GM12801 (cell line): ENCODE results near the gene ZBTB37.

Source experiments
- CTCF ChIP-seq: IDR thresholded peaks from one replicate; pipeline ENCODE4 v1.5.1; 2011; ENCODE audit warnings: control low read depth; ENCODE audit not compliant: insufficient read length; ENCODE audit errors: extremely low read depth

Gene ZBTB37

GRCh38 chr1:173868266-173869020 lies at the start of gene ZBTB37:
Gene ZBTB37 (plus strand): TSS chr1:173868380. CDS start chr1:173870226, 1,846 bp downstream.
- no peak for TF ChIP-seq CTCF

DNA sequence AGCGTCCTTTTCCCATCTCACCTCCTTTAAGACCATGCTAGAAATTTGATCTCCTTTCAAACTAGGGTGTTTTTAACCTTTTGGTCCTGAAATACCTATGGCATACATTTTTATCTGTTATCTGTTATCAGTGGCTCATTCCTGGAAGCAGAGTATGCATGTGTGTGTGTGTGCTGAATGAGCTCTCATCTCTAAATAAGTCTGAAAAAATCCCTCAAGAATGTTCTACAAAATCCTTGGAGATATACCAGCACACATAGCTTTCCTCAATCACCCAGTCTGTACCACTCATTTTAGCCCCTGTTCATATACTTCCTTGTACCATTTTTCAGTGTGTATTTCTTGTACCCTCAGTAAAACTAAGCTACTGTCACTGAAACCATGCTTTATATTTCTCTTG lies 49.7 kb upstream of the ZBTB37 start:
- TF ChIP-seq CTCF, result no peak

GRCh38 chr1:173821680-173822079 lies 46.5 kb upstream of the ZBTB37 start:
- no peak for TF ChIP-seq CTCF

GRCh38 chr1:173823781-173824314 lies 44.3 kb upstream of the ZBTB37 start:
- no peak for TF ChIP-seq CTCF

DNA sequence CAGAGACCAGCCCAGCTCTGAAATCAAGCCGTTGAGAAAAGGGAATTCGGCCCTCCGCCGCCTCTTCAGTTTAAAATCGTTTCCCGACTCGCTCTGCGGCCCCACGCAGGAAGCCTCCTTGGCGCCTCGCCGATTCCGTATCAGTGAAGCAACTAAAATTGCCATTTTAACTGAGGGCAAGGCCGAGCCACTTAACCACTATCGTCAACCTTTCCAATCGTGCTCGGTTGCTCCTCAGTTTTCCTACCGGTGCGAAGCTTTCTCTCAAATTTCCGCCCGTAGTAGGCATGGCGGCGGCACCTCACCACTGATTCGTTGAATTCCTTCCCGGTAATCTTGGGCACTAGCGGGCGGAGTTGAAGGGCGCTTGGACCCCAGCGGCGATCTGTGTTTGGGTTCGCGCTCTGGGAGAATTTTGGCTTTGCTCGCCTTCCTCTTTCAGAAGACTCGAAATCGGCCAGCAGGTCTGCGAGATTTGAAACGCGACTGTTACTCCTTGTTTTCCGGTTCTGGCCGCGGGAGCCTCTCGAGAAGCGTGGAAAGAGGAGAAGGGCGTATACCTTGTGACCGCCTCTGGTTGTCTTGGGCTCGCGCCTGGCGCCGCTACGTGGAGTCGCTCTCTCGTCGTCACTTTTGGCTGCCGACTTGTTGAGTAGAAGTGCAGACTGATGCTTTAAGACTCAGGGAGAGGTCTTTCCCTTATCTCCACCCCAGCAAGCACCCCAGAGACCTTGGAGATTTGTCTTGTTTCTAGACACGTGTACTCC lies 43.7 kb upstream of the ZBTB37 start, which contains the start of the genes CENPL and DARS2:
Gene CENPL (minus strand): TSS at position 569 of the 767 bp plus-strand sequence. CDS start 13,584 bp downstream, outside the sequence.
Gene DARS2 (plus strand): TSS at position 359 of the 767 bp plus-strand sequence. CDS start 557 bp downstream, outside the sequence.
- TF ChIP-seq CTCF, result no peak

DNA sequence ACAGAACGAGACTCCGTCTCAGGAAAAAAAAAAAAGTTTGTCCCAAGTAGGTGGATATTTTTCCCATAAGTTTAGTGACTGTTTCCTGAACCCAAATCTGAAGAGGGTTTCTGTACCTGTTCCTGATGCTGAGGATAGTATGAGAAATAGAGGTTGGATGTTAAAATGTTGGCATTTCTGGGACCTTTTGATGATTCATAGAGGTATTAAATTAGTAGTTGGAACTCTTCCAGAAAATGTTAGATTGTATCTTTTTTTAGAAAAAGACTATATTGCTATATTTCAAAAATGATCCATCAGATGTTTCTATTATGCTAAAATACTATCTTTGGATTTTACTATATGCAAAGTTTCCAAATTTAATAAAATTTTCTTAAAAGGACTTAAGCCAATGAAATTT lies 40.6 kb upstream of the ZBTB37 start:
- TF ChIP-seq CTCF, result no peak

DNA sequence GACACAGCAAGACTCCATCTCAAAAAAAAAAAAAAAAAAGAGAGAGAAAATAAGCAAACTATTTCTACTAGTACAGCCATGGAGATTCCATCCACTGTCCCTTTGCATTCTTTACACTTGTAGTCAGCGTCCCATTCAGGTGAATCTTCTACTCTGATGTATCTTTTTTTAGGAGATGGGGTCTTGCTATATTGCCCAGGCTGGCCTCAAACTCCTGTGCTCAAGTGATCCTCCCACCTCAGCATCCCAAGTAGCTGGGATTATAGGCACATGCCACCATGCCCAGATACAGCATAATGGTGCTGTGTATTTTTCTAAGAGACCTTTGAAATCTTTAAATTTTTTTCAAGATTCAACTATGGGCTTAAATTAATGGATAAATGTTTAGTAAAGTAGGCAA lies 35.4 kb upstream of the ZBTB37 start:
- TF ChIP-seq CTCF, result no peak
